Natural killer cell (primary cell): Measurements from ENCODE around the gene RAB18. TPM values are rescaled to one million over a fixed set of nuclear protein-coding genes. Genes with fewer than 3 reads are reported as not detected.

Experiments used
- ATAC-seq, 3 donors: fragments of 150-1000 bp in 2 of 3; fragments of 200-7000 bp in 1 of 3; cut with Tn5 transposase; 1 replicate in 1 of 3; 2 replicates in 2 of 3; pipeline ENCODE4 v1.10.0; 2021; ENCODE audit warnings: mild to moderate bottlenecking in 2 of 3, moderate library complexity in 2 of 3
- DNase-seq, 2 donors: peaks; one replicate each; pipeline versions ENCODE4 v3.0.0 to v3.0.0-alpha.2; 2013 to 2021; ENCODE audit warnings: mixed read lengths in 1 of 2
- H3K27ac ChIP-seq: one replicate; pipeline ENCODE4 v1.5.1; 2013; ENCODE audit warnings: mild to moderate bottlenecking, low read length
- H3K27me3 ChIP-seq: one replicate; pipeline ENCODE4 v1.6.1; 2013; ENCODE audit warnings: low read length; ENCODE audit not compliant: control insufficient read depth, insufficient read depth
- H3K36me3 ChIP-seq: one replicate; pipeline ENCODE4 v1.6.1; 2013; ENCODE audit warnings: low read length; ENCODE audit not compliant: control insufficient read depth, insufficient read depth
- H3K4me1 ChIP-seq: one replicate; pipeline ENCODE4 v1.6.1; 2013; ENCODE audit warnings: low read length; ENCODE audit not compliant: control insufficient read depth, insufficient read depth
- H3K4me3 ChIP-seq: one replicate; pipeline ENCODE4 v1.5.1; 2013; ENCODE audit warnings: low read length
- H3K9me3 ChIP-seq: one replicate; pipeline ENCODE4 v1.6.1; 2013; ENCODE audit warnings: low read length; ENCODE audit not compliant: control insufficient read depth, insufficient read depth
- H3K27ac Mint-ChIP-seq, 2 donors: one replicate each; pipeline ENCODE4 v1.8.0; 2022; ENCODE audit warnings: mild to moderate bottlenecking in 2 of 2, mixed read lengths in 2 of 2, moderate library complexity in 1 of 2
- H3K27me3 Mint-ChIP-seq, 2 donors: one replicate each; pipeline ENCODE4 v1.8.0; 2022; ENCODE audit warnings: low read depth in 2 of 2, mixed read lengths in 2 of 2
- H3K36me3 Mint-ChIP-seq: one replicate; pipeline ENCODE4 v1.8.0; 2022; ENCODE audit warnings: mixed read lengths
- H3K4me1 Mint-ChIP-seq, 2 donors: one replicate each; pipeline ENCODE4 v1.8.0; 2022; ENCODE audit warnings: mixed read lengths in 2 of 2
- H3K4me3 Mint-ChIP-seq: one replicate; pipeline ENCODE4 v1.8.0; 2022; ENCODE audit warnings: mild to moderate bottlenecking, moderate library complexity, mixed read lengths
- H3K9me3 Mint-ChIP-seq, 2 donors: one replicate each; pipeline ENCODE4 v1.8.0; 2022; ENCODE audit warnings: mixed read lengths in 2 of 2
- WGBS: methylation state at CpG from one replicate; pipeline ENCODE4 v1.1.7; 2013; ENCODE audit warnings: missing lambda C conversion rate; ENCODE audit not compliant: insufficient coverage; 5-methylcytosine and 5-hydroxymethylcytosine counted together
- intact Hi-C: fragments of 100-400 bp; cut with micrococcal nuclease; formaldehyde crosslinking; loops from one replicate; pipeline ENCODE4 v1.14.2; 2022
- total RNA-seq, 4 donors: library from RNA; stranded (reverse); fragments of 120-200 nt in 1 of 4; gene quantifications; one replicate each; pipeline versions ENCODE4 v1.2.3 to v1.2.4, GENCODE V29; 2013 to 2022
- TF ChIP-seq, protein P1 (sequence below): fragments of 200-600 bp; IDR thresholded peaks from one replicate; pipeline ENCODE4 v1.8.0; 2022; ENCODE audit warnings: antibody characterized with exemption

Gene RAB18
- total RNA-seq, 3 donors from 2014 or later (not counting 1 experiment from before 2014, with no cell fraction given) = 122 to 132 (median 122) TPM

DNA sequence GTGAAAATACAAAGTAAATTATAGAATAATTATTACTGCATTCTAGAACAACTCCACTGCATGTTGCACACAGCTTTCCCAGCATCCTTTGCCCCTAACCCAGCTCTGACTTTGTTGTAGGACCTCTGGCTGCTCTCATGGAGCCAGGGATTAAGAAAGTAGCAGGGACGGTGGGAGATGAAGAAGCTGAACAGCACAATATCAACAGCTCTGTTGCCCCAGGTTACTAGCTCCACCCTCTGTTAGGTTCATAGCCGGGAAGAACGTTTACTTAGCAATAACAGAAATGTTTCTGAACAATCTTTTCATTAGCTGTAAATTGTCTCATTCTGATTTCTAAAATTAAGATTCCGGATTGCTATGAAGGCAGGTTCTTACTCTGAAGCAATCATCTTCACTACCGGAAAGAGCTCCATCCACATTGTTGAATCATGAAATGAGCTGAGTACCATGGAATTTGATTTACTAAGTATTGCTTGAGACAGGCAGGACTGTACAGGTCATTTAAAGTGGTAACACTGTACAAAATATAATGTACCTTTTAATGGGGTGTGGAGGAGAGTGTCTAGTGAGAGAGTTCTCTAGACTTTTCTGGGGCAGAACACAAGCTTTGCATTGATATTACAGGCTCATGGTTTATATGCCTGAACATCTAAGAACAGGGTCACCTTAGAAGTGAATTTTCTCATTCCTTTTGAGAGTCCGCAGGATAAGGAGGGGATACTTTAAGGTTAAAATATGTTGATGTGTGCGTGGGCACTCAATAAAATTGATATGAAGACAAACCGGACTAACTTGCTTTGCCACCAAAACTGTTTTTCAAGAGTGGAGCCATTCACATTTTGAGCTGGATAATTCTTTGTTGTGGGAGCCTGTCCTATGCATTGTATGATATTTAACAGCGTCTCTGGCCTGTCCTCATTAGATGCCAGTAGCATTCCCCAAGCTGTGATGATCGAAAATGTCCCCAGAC lies 20.8 kb upstream of the RAB18 start:
- no peak overlapping the region for H3K4me3 ChIP-seq
- WGBS = 84% methylated on average over 10 of the region's 10 CpGs
- Mint-ChIP-seq H3K36me3 (no peaks in the 10 kb centered on the region), H3K4me3 (no peak overlapping the region), H3K9me3 (no peaks in the 10 kb centered on the region), H3K4me1 (no peaks in the 10 kb centered on the region), H3K27me3 (peaks cover 20 to 40% of the 10 kb centered on the region in 2 donors), H3K27ac (no peak overlapping the region)
- H3K9me3 ChIP-seq = no peaks in the 10 kb centered on the region
- no peak overlapping the region for H3K27ac ChIP-seq
- TF ChIP-seq, protein P1, sequence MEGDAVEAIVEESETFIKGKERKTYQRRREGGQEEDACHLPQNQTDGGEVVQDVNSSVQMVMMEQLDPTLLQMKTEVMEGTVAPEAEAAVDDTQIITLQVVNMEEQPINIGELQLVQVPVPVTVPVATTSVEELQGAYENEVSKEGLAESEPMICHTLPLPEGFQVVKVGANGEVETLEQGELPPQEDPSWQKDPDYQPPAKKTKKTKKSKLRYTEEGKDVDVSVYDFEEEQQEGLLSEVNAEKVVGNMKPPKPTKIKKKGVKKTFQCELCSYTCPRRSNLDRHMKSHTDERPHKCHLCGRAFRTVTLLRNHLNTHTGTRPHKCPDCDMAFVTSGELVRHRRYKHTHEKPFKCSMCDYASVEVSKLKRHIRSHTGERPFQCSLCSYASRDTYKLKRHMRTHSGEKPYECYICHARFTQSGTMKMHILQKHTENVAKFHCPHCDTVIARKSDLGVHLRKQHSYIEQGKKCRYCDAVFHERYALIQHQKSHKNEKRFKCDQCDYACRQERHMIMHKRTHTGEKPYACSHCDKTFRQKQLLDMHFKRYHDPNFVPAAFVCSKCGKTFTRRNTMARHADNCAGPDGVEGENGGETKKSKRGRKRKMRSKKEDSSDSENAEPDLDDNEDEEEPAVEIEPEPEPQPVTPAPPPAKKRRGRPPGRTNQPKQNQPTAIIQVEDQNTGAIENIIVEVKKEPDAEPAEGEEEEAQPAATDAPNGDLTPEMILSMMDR = no peak
- no peaks in the 10 kb centered on the region for H3K36me3 ChIP-seq
- no peak for DNase-seq
- H3K27me3 ChIP-seq = no peaks in the 10 kb centered on the region
- ATAC-seq = no peak
- H3K4me1 ChIP-seq = no peaks in the 10 kb centered on the region
- intact Hi-C loops = no loop called here

- intact Hi-C loops = no loop called here
Measured at GRCh38 chr10:27485368-27485767, 18.7 kb upstream of the RAB18 start.

GRCh38 chr10:27485986-27486385 lies 18.1 kb upstream of the RAB18 start:
- TF ChIP-seq, protein P1 = no peak
- Histone ChIP-seq H3K27me3 (no peaks in the 10 kb centered on the region), H3K36me3 (no peaks in the 10 kb centered on the region), H3K9me3 (peaks cover 3% of the 10 kb centered on the region), H3K27ac (no peak overlapping the region), H3K4me3 (no peak overlapping the region), H3K4me1 (no peaks in the 10 kb centered on the region)
- no peak for ATAC-seq
- 11% methylated on average over 1 of the region's 2 CpGs for WGBS
- H3K9me3 Mint-ChIP-seq = peaks cover 0 to 6% of the 10 kb centered on the region in 2 donors
- H3K27me3 Mint-ChIP-seq = peaks cover 33 to 59% of the 10 kb centered on the region in 2 donors
- no peaks in the 10 kb centered on the region for H3K36me3 Mint-ChIP-seq
- H3K27ac Mint-ChIP-seq = no peak overlapping the region
- no peaks in the 10 kb centered on the region for H3K4me1 Mint-ChIP-seq
- intact Hi-C loops = no loop called here
- no peak overlapping the region for H3K4me3 Mint-ChIP-seq
- no peak for DNase-seq

More at GRCh38 chr10:27485368-27485767, 18.7 kb upstream of the RAB18 start:
- no peaks in the 10 kb centered on the region for H3K4me1 Mint-ChIP-seq
- Histone ChIP-seq H3K9me3 (no peaks in the 10 kb centered on the region), H3K27me3 (no peaks in the 10 kb centered on the region), H3K4me3 (no peak overlapping the region), H3K27ac (no peak overlapping the region), H3K36me3 (no peaks in the 10 kb centered on the region), H3K4me1 (no peaks in the 10 kb centered on the region)
- TF ChIP-seq, protein P1 = no peak
- no peaks in the 10 kb centered on the region for H3K9me3 Mint-ChIP-seq
- H3K36me3 Mint-ChIP-seq = no peaks in the 10 kb centered on the region
- ATAC-seq (no peak), DNase-seq (no peak)
- H3K27ac Mint-ChIP-seq = no peak overlapping the region
- H3K4me3 Mint-ChIP-seq = no peak overlapping the region
- WGBS = 80% methylated on average over 1 of the region's 2 CpGs
- H3K27me3 Mint-ChIP-seq = peaks cover 27 to 54% of the 10 kb centered on the region in 2 donors
